SK-N-SH (cell line): ENCODE measurements around the gene PRR36. TPM values are rescaled to one million over a fixed set of nuclear protein-coding genes. Genes with fewer than 3 reads are reported as not detected.

Experiments
- CTCF ChIA-PET: fragments of 300-600, 350-600 bp; formaldehyde crosslinking; extraction: SDS; loops from one replicate; lab custom pipeline; 2021; lab: Yijun Ruan, JAX
- POLR2A ChIA-PET: fragments of 350-600 bp; sonication (Branson Sonifier 250); formaldehyde crosslinking; extraction: SDS; loops from one replicate; lab custom pipeline; 2020; ENCODE audit warnings: antibody characterized with exemption, inconsistent platforms; lab: Yijun Ruan, JAX
- DNase-seq: peaks from one replicate; pipeline ENCODE4 v3.0.0; 2012
- H2AFZ ChIP-seq: fragments of 200-600 bp; sonication (generic); 2 replicates; pipeline ENCODE4 v1.8.1; 2016; ENCODE audit warnings: antibody characterized with exemption, mild to moderate bottlenecking, low read depth
- H3F3A ChIP-seq: fragments of 200-600 bp; sonication (generic); replicated peaks from 2 replicates; pipeline ENCODE3; 2016; ENCODE audit warnings: antibody characterized with exemption, mild to moderate bottlenecking; ENCODE audit not compliant: insufficient read depth
- H3K27ac ChIP-seq, 2 experiments: fragments of 200-500 bp in 1 of 2; fragments of 200-600 bp in 1 of 2; sonication (Bioruptor generic) in 1 of 2; sonication (generic), shearing (Covaris generic) in 1 of 2; 2 replicates each; pipeline versions ENCODE4 v1.5.1 to v1.6.1; 2014 to 2016; ENCODE audit warnings: low read depth in 2 of 2, inconsistent platforms in 1 of 2, low read length in 1 of 2, mild to moderate bottlenecking in 1 of 2, mixed read lengths in 1 of 2
- H3K27me3 ChIP-seq: fragments of 200-600 bp; sonication (generic), shearing (Covaris generic); 2 replicates; pipeline ENCODE4 v1.6.1; 2016; ENCODE audit warnings: mixed run types; ENCODE audit not compliant: insufficient read depth
- H3K36me3 ChIP-seq, 2 experiments: fragments of 200-500 bp in 1 of 2; fragments of 200-600 bp in 1 of 2; sonication (Bioruptor generic) in 1 of 2; sonication (generic) in 1 of 2; replicated peaks in 1 of 2; 2 replicates each; pipeline versions ENCODE3 to v1.5.1; 2014 to 2016; ENCODE audit warnings: low read length in 1 of 2, mild to moderate bottlenecking in 1 of 2; ENCODE audit not compliant: insufficient read depth in 2 of 2, control insufficient read depth in 1 of 2
- H3K4me1 ChIP-seq, 2 experiments: fragments of 200-500 bp in 1 of 2; fragments of 200-600 bp in 1 of 2; sonication (Bioruptor generic) in 1 of 2; sonication (generic), shearing (Covaris generic) in 1 of 2; 2 replicates each; pipeline versions ENCODE4 v1.5.1 to v1.6.1; 2014 to 2016; ENCODE audit warnings: low read depth in 1 of 2, low read length in 1 of 2, mixed run types in 1 of 2; ENCODE audit not compliant: insufficient read depth in 2 of 2, control insufficient read depth in 1 of 2
- H3K4me2 ChIP-seq: fragments of 200-600 bp; sonication (generic), shearing (Covaris generic); 2 replicates; pipeline ENCODE4 v1.6.1; 2017; ENCODE audit warnings: mixed run types
- H3K4me3 ChIP-seq, 2 experiments: fragments of 200-500 bp in 1 of 2; fragments of 200-600 bp in 1 of 2; sonication (Bioruptor generic) in 1 of 2; sonication (generic), shearing (Covaris generic) in 1 of 2; 2 replicates each; pipeline versions ENCODE4 v1.5.1 to v1.8.1; 2014 to 2016; ENCODE audit warnings: low read depth in 2 of 2, inconsistent platforms in 1 of 2, low read length in 1 of 2, mild to moderate bottlenecking in 1 of 2, mixed read lengths in 1 of 2, moderate library complexity in 1 of 2
- H3K79me2 ChIP-seq: fragments of 200-600 bp; sonication (generic); 2 replicates; pipeline ENCODE4 v1.8.1; 2017; ENCODE audit warnings: mild to moderate bottlenecking; ENCODE audit not compliant: insufficient read depth
- H3K9ac ChIP-seq: fragments of 200-600 bp; sonication (generic); 2 replicates; pipeline ENCODE4 v1.6.1; 2017; ENCODE audit warnings: mixed run types
- H3K9me2 ChIP-seq: fragments of 200-600 bp; sonication (generic); 2 replicates; pipeline ENCODE4 v1.6.1; 2017; ENCODE audit warnings: mixed run types
- H3K9me3 ChIP-seq: fragments of 200-600 bp; sonication (generic); 2 replicates; pipeline ENCODE4 v1.6.1; 2017; ENCODE audit warnings: mixed run types, mild to moderate bottlenecking, moderate library complexity
- H4K20me1 ChIP-seq: fragments of 200-600 bp; sonication (generic); 2 replicates; pipeline ENCODE4 v1.6.1; 2017; ENCODE audit warnings: mild to moderate bottlenecking, mixed run types; ENCODE audit not compliant: insufficient read depth
- EP300 ChIP-seq, 2 experiments: IDR thresholded peaks; 2 replicates each; pipeline versions ENCODE4 v1.4.0 to v1.6.1; 2012; ENCODE audit warnings: borderline replicate concordance in 1 of 2, low read depth in 1 of 2, low read length in 1 of 2
- FOXJ3 ChIP-seq: sonication (generic); formaldehyde crosslinking; IDR thresholded peaks from 2 replicates; pipeline ENCODE4 v1.5.1; 2020; ENCODE audit warnings: mild to moderate bottlenecking, missing genetic modification reagents
- GATA2 ChIP-seq: sonication (generic); formaldehyde crosslinking; IDR thresholded peaks from 2 replicates; pipeline ENCODE4 v1.5.0; 2020; ENCODE audit warnings: mild to moderate bottlenecking, missing genetic modification reagents
- JUND ChIP-seq: IDR thresholded peaks from 2 replicates; pipeline ENCODE4 v1.4.0; 2012
- MAX ChIP-seq: IDR thresholded peaks from 2 replicates; pipeline ENCODE4 v1.4.0; 2012; ENCODE audit warnings: low read depth
- NFIC ChIP-seq: IDR thresholded peaks from 2 replicates; pipeline ENCODE4 v1.4.0; 2012; ENCODE audit warnings: borderline replicate concordance
- NRF1 ChIP-seq: IDR thresholded peaks from 2 replicates; pipeline ENCODE4 v1.6.1; 2012; ENCODE audit warnings: low read depth, mild to moderate bottlenecking, low read length
- POLR2AphosphoS5 ChIP-seq: IDR thresholded peaks from 2 replicates; pipeline ENCODE4 v1.6.1; 2012; ENCODE audit warnings: low read depth, low read length
- RCOR1 ChIP-seq: fragments of 150-350 bp; IDR thresholded peaks from 2 replicates; pipeline ENCODE4 v1.6.1; 2017; ENCODE audit warnings: antibody characterized with exemption, low read length
- REST ChIP-seq: IDR thresholded peaks from 2 replicates; pipeline ENCODE4 v1.6.1; 2012; ENCODE audit warnings: mild to moderate bottlenecking, low read depth, low read length, moderate library complexity
- SIN3A ChIP-seq: IDR thresholded peaks from 2 replicates; pipeline ENCODE4 v1.6.1; 2012; ENCODE audit warnings: low read depth, mild to moderate bottlenecking, low read length, moderate library complexity, borderline replicate concordance
- TCF12 ChIP-seq: IDR thresholded peaks from 2 replicates; pipeline ENCODE4 v1.4.0; 2012
- WGBS: methylation state at CpG from one replicate; pipeline ENCODE4 v1.1.6; 2017; ENCODE audit warnings: low lambda C conversion rate; 5-methylcytosine and 5-hydroxymethylcytosine counted together
- polyA plus RNA-seq, 3 experiments: library from polyadenylated mRNA; depleted of rRNA; stranded (reverse); fragments of >200 nt; gene quantifications; 2 replicates each; pipeline ENCODE4 v1.2.3, GENCODE V29; 2012
- TF ChIP-seq, protein P1 (sequence below): IDR thresholded peaks from 2 replicates; pipeline ENCODE4; 2012

The PRR36 gene
- polyA plus RNA-seq, 1 of the 3 experiments (the other 2 are of a cell fraction), result 0.18 TPM

- Histone ChIP-seq H3K27me3 (no peaks in the 10 kb centered on the region), H3K79me2 (no peaks in the 10 kb centered on the region), H3K4me3 (no peak overlapping the region), H4K20me1 (no peaks in the 10 kb centered on the region), H2AFZ (no peak overlapping the region), H3K4me2 (no peak overlapping the region), H3K9me2 (no peaks in the 10 kb centered on the region), H3K9me3 (no peaks in the 10 kb centered on the region), H3K27ac (no peak overlapping the region), H3K4me1 (peaks cover 0 to 30% of the 10 kb centered on the region in 2 experiments; a peak in 2 of 4 replicates), H3F3A (peaks cover 14% of the 10 kb centered on the region), H3K36me3 (no peaks in the 10 kb centered on the region), H3K9ac (no peak overlapping the region)
- ChIA-PET CTCF (interaction anchor here (1.0 to 1.9 kb wide), 2 partner anchors 16 to 189 kb away, joined by 3 to 5 read pairs; partner anchors contain the start of gene TRAPPC5), POLR2A (interaction anchor here (0.6 to 1.9 kb wide), 2 partner anchors 13 to 51 kb away, joined by 4 to 8 read pairs; partner anchors contain the start of gene SNAPC2)
- peak; percentile 71 for DNase-seq
- 85% methylated on average over 30 of the region's 30 CpGs for WGBS
- TF ChIP-seq SIN3A (no peak), GATA2 (CRISPR knock-in tag) (no peak), NRF1 (no peak), REST (no peak), EP300 (IDR thresholded peaks at IDR 0.05; ENCODE audit: borderline replicate concordance in 1 of 2, low read depth in 1 of 2, low read length in 1 of 2) (no peak), RCOR1 (no peak), NFIC (no peak)
These were observed 4.2 kb downstream of the PRR36 start for GRCh38 chr19:7869910-7870511.

GRCh38 chr19:7869453-7869909 lies 4.7 kb downstream of the PRR36 start:
- no peaks in the 10 kb centered on the region for H3K9me3 ChIP-seq
- ChIA-PET CTCF (interaction anchor here (1.0 to 1.9 kb wide), 3 partner anchors 16 to 189 kb away, joined by 3 to 5 read pairs (median 3); partner anchors contain the start of gene TRAPPC5), POLR2A (interaction anchor here (1.9 kb wide), 1 partner anchor 51 kb away, joined by 8 read pairs; the partner anchor contains the start of gene SNAPC2)
- H3K27ac ChIP-seq, result no peak overlapping the region
- no peak overlapping the region for H3K4me2 ChIP-seq
- H3K36me3 ChIP-seq, result no peaks in the 10 kb centered on the region
- H3K9ac ChIP-seq, result no peak overlapping the region
- 83% methylated on average over 16 of the region's 47 CpGs for WGBS
- no peaks in the 10 kb centered on the region for H3K27me3 ChIP-seq
- no peak overlapping the region for H2AFZ ChIP-seq
- no peaks in the 10 kb centered on the region for H3K79me2 ChIP-seq
- TF ChIP-seq RCOR1 (no peak), TCF12 (no peak), POLR2AphosphoS5 (no peak), FOXJ3 (CRISPR knock-in tag) (no peak), JUND (no peak), MAX (no peak)
- TF ChIP-seq, protein P1, sequence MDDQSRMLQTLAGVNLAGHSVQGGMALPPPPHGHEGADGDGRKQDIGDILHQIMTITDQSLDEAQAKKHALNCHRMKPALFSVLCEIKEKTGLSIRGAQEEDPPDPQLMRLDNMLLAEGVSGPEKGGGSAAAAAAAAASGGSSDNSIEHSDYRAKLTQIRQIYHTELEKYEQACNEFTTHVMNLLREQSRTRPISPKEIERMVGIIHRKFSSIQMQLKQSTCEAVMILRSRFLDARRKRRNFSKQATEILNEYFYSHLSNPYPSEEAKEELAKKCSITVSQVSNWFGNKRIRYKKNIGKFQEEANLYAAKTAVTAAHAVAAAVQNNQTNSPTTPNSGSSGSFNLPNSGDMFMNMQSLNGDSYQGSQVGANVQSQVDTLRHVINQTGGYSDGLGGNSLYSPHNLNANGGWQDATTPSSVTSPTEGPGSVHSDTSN, result no peak
- no peaks in the 10 kb centered on the region for H4K20me1 ChIP-seq
- H3F3A ChIP-seq, result peaks cover 14% of the 10 kb centered on the region
- no peak overlapping the region for H3K4me3 ChIP-seq
- H3K9me2 ChIP-seq, result no peaks in the 10 kb centered on the region
- peak; percentile 84 for DNase-seq
- peaks cover 0 to 26% of the 10 kb centered on the region in 2 experiments; a peak in 2 of 4 replicates for H3K4me1 ChIP-seq
